Measurements from ENCODE around the gene SELENOI.

Gene SELENOI

DNA sequence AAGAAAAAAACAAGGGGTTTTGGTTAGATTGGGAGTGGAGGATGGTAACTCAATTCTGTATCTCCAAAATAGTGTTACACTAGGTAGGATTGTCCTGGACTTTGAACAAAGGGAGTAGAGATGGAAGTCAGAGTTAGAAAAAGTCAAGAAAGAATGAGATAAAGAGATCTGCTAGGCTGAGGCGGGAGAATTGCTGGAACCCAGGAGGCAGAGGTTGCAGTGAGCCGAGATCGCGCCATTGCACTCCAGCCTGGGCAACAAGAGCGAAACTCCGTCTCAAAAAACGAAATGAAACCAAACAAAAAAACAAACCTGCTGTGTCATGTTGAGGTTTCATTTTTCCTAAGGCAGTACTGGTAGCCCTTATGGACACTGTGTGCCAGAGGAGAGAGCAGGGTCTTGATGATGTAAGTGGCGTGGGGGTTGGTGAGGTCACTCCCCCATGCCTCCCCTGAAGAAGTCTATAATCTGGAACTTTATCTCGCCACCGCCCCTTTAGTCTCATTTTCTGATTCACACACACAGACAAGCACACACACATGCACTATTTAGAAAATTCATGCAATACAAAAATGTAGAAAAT, 66.2 kb downstream of the SELENOI start:
- DNase-seq = peak; percentile 6

DNA sequence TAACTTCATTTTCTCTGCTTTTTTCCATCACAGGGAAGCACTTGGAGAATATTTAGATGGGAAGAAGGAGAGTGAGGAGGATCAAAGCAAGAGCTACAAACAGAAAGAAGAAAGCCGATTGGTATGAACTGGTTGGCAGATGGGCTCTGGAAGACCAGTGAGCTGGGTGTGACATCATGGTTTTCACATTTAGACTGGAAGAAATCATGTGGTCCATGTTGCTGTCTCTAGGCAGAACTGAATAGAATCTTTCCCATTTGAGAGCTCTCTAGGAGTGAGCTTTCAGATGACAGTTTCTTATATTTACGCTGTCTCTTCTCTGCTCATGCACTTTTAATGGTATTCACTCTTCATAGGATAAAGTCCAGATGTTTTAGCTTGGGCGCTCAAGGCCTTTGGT, 68.4 kb downstream of the SELENOI start:
- no peak for DNase-seq

DNA sequence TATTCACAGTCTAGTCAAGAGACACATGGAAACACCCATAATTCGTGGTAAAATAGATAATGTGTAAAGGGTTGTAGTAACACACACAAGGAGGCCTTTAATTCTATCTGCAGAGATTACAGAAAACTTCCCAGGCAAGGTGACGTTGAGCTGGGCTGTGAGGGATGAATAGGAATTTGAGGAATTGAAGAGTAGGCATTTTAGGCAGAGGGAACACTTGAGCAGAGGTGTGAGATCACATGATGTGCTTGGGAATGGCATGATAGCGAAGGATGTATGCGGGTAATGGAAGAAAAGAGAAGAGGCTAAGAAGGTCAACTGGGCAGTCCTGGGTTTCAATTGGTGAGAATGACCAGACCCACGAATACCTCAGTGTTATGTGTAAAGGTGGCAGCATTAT, 76.0 kb downstream of the SELENOI start:
- no peak for DNase-seq

DNA sequence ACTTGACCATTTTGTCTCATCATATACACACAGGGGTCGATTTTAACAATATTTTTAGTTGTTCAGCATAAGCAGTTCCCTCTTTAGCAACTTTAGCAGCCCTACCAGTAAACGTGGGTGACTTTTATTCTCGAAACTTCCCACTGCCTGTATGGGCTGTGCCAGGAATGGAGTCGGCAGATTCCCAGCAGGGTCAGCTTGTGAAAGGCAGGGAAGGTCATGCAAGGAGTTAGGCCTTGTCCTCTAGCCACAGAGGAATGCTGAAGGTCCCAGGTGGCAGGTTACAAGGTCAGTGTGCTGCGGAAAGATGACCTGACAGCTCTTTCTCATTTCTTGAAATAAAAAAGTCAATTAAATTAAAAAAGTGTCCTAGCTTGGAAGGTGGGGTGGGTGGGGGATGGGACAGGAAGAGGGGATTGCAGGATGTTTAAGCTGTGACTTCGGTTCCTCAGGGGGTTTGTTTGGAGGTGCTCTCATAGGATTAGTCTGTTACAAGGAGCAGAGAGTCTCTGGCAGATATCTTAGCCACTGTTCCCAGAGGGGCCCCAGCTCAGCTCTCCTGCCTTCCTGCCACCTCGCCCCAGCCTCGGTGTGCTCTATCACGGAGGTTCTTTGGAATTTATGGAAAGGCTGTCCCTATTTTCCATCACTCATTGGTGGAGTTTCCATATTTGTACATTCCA, 77.1 kb downstream of the SELENOI start:
- DNase-seq = no peak

DNA sequence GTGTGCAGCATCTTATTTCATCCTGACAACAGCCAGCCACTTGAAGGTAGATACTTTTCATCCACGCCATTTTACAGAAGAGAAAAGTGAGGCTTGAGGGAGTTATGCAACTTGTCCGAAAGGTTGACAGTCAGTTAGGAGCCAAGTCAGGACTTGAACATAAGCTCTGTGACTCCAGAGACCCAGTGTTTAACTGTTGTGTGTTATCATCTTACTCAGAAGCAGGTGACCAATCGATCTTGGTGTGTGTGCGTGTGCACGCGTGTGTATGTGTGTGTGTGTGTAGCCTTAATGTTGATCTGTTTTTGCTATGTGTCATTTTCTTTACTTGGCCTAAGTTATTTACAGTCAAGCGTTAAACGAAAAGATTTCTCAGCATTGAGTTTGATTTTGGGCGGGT, 77.8 kb downstream of the SELENOI start:
- no peak for DNase-seq

DNA sequence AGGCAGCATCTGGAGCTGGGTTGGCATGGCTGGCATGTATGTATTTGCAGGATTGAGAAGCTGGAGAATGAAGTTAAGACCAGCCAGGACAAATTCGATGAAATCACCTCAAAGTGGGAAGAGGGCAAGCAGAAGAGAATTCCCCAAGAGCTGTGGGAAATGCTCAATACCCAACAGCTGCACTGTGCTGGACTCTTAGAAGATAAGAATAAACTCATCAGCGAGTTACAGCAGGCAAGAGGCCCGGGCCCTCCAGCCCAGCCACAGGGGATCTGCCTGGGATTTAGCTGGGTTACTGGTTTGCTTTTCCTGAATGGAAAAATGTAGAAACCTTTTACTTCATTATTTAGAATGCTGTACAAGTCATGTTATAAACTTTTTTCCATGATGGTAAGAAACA, 78.3 kb downstream of the SELENOI start:
- no peak for DNase-seq

DNA sequence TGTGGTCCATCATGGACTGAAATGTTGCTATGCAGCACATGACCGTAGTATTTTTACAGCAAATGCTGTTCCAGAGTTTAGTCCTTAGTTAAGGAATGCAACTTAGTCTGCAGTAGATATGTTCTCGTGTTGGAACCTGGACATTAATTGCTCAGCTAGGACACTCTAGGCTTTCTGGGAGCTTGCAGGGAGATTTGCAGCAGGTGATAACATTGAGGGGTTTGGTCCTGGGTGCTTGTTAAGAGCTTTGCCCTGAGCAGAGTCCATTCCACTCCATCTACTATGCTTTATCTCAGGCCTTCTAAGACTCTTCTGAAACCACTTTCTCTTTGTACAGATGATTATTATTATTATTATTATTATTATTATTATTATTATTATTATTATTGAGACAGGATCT, 82.9 kb downstream of the SELENOI start:
- DNase-seq = no peak

DNA sequence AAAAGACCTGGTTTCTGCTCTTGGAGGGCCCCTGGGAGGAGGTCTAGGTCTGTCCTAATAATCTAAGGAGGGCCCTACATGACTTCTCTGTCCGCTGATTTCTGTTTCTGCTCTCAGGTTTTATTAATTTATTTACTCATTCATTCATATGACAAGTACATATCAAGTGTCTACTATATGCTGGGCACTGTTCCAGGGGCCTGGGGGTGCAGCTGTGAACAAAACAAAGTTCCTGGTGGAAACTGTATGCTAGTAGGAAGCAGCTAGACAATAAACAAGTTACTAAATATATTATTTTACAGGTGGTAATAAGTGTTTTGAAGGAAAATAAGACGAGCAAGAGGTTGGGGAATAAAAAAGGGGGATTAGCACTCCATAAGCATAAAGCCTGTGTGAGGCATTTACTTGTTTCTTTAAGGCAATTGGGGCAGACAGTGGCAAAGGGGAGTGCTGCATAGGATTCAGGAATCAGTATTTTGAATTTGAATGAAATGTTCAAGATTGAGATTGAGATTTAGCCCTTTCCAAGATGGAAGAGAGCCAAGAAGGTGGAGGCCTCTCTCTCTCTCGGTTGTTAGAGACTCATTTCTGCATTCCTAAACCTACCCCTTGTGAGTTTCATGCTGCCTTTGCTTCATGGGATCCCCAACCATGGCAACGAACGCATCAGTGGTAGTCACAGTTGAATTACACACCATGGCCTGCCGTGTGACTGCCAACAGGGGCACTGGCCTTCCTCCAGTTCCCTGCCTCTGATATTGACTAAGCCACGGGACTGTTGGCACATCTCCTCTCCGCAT, 84.0 kb downstream of the SELENOI start:
- DNase-seq = no peak

DNA sequence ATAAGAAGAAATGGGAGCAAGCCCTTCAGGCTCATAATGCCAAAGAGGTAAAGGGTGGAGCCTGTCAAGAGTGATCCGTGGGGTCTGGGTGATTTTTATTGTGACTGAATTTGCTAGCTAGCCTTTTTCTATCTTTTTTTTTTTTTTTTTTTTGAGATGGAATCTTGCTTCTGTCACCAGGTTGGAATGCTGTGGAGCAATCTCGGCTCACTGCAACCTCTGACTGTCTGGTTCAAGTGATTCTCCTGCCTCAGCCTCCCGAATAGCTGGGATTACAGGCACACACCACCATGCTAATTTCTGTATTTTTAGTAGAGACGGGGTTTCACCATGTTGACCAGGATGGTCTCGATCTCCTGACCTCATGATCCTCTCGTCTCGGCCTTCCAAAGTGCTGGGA, 84.9 kb downstream of the SELENOI start:
- DNase-seq = no peak

DNA sequence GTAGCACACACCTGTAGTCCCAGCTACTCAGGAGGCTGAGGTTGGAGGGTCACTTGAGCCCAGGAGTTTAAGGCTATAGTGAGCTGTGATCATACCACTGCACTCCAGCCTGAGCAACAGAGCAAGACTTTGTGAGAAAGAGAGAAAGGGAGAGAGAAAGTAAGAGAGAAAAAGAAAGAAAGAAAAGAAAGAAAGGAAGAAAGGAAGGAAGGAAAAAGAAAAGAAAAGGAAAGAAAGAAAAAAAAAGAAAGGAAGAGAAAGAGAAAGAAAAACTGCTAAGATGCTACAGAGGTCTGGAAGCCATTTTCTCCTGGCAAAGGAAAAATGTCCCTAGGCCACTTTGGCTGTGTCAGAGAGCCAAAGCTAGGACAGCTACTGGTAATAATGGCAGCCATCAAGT, 86.4 kb downstream of the SELENOI start:
- no peak for DNase-seq

DNA sequence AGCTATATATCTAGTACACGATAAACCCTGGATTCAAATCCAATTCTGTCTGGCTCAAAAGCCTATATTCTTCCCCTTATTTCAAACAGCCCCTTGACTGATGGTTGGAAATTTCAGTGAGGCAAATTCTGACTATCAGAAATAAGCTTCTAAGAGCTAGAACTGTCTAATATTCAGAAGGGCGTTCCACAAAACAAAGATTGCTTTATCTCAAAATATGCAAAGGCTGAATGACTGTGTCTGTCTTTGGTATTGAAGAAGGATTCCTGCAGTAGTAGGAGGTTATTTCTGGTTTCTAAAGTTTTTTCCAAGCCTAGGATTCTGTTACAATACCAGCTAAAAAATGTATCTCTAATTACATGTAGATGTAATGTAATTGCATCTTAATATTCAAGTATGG, 86.9 kb downstream of the SELENOI start:
- no peak for DNase-seq

DNA sequence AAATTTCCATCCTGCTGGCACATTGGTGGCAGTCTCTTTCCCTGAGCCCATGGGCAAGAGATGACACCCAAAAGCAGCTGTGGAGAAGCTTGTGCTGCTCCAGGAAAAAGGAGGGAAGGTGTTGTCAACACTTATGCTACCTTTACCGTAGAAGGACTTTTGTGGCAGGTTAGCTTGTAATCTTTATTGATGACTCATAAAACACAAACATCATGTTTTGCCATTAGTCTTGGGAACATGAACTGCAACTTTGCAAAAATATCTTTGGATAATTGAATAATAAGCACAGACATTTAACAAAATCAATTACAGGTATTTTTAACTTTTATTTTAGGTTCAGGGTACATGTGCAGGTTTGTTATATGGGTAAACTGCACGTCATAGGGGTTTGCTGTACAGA, 89.2 kb downstream of the SELENOI start:
- no peak for DNase-seq

DNA sequence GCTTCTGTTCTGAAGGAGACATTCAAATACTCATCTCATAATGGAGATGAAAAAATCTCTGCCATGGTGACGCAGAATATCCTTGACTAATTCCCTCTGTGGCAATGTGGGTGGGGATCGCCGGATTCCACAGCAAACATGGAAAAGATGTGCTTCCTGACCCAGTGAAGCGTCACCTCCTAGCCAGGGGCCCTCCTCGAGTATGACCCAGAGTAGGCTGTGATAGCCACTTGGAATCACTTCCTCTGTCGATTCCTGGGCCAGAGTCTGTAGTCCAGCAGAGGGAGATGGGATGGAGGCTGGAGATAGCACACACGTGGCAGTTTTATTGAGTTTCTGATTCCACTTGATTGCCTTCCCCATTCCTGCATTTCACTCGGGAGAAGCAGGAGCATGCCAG, 92.6 kb downstream of the SELENOI start:
- no peak for DNase-seq

DNA sequence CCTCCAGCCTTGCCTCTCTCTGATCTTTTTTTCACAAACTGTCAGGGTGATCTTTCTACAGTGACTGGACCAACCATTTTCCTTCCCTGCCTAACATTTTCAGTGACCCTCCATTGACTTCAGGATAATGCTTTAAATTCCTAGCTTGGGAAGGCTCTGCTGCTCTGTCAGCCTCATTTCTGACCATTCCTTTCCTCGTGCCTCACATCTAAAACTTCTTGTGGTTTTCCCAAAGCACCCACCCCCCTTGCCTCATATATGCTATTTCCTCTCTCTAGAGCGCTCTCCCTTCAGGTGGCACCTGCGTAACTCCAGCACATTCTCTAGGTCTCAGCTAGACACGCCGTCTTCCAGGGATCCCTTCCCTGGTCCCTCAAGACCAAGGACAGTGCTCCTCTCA, 93.0 kb downstream of the SELENOI start:
- no peak for DNase-seq

DNA sequence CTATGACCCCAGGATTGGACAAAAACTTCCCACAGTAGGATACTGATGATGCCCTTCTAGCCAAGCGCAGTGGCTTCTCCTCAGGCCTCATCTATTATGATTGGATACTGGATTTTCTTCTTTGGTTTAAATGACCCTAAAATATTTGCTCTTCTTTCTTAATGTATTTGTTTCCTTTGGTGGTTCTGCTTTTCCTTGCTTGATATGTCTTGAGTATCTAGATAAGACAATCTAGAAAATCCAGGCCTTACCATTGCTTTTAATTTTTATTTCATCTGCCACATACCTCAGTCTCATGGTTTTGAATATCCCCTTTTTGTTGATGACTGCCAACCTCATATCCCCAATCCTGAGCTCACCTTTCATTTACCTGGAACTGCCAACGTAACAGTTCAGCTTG, 96.4 kb downstream of the SELENOI start:
- DNase-seq = no peak

DNA sequence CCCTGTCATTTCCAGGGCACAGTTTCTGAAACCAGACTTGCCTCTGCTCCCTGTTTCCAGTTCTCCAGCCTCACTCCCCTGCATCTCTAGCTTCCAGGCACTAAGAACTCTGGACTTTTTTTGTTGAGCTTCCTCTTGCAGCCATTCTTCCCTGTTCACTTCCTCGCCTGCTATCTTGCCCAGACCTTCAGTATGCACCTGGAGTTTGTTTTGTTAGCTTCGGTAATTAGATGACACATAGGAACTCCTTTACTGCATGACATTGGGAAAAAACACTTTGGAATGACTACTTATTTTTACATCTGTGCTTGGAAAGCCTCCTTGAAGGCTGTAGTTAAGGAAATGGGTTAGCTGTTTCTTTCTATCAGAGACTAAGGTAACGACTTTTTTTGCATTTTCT, 96.8 kb downstream of the SELENOI start:
- DNase-seq = no peak

DNA sequence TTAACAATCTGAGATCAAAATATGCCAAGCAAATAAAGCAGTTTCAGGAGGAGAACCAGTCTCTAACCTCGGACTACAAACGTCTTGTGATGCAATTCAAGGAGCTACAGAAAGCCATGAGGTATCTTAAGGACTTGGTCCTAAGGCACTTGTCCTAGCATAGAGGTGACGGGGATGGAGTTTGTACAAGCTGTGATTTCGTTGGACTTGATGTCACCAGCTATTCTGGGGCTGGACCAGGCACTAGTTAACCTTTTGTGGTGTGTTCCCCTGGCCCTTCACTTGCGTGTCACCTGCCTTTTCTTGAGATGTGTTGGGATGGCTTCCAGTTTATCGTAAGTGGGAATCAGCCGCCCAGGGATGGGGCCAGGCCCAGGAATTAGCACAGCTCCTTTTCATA, 98.3 kb downstream of the SELENOI start:
- DNase-seq = no peak

Data from CD4-positive, alpha-beta T cell treated with Interleukin-21 for 1 hour (primary cell).